OCI-LY3 (cell line): ENCODE measurements around the gene ESYT2.

Source experiments
- CTCF ChIP-seq: fragments of 200-600, 300-600 bp; sonication (generic); IDR thresholded peaks from 2 replicates; pipeline ENCODE4 v1.5.1; 2014; ENCODE audit warnings: antibody characterized with exemption, low read length, low read depth
- EZH2phosphoT487 ChIP-seq: fragments of 200-600 bp; shearing (Covaris generic); IDR thresholded peaks from 2 replicates; pipeline ENCODE4 v1.6.1; 2018; ENCODE audit warnings: antibody characterized with exemption, mixed run types, low read depth

DNA sequence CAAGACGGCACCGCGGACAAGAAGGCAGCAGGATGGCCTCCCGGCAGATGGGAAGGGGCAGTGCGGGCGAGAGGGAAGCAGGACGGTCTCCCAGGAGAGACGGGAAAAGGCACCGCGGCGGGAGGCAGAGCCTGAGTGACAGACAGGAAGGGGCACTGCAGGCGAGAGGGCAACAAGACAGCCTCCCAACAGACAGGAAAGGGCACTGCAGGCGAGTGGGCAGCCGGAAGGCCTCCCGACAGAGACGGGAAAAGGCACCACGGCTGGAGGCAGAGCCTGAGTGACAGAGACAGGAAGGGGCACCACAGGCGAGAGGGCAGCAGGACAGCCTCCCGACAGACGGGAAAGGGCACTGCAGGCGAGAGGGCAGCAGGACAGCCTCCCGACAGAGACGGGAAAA is 32.6 kb downstream of the ESYT2 start:
- no peak for TF ChIP-seq CTCF
- no peak for TF ChIP-seq EZH2phosphoT487
